Islet precursor cell (in vitro differentiated cells): ENCODE measurements around the gene TRIOBP.

ENCODE experiments used
- DNase-seq: peaks from one replicate; pipeline ENCODE4 v3.0.0-alpha.2; 2018

Gene TRIOBP

DNA sequence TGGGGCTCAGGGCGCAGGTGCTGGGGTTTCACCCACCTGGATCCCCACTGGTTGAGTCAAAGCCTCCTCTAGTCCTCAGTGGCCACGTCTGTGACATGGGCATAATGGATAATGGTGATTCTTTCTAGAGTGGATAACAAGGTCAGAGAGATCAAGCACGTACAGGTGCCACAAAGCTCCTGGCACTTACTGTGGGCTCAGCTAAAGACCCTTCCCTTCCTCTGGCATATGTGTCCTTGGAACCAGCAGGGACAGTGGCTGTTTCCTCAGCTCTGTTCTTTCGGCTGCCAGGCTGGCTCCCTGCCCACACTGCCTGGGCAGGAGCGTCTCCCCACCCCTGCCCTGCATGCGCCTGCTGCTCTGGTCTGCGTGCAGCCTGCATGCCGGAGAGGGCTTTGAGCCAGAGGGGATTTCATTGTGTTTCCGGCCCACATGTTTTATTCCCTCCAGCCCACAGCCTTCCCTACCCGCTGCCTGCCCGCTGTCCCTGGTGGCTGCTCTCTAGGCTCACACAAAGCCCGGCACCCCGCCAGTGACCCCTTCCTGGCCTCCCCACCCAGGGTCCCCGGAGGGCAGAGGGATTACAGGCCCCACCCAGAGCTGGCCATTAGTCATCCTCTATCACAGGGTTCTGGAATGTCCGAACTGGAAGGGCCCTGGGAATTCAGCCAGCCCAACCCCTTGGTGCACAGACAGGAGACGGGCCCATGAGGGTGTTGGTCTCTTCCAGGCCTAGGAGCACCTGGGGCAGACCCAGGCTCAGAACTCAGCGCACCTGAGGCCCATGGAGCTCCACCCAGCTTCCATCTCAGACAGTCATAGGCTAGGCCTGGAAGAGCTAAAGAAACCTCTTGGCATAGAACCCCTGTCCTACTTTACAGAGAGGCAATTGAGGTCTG, 55.6 kb downstream of the TRIOBP start:
- peak; percentile 93 for DNase-seq

DNA sequence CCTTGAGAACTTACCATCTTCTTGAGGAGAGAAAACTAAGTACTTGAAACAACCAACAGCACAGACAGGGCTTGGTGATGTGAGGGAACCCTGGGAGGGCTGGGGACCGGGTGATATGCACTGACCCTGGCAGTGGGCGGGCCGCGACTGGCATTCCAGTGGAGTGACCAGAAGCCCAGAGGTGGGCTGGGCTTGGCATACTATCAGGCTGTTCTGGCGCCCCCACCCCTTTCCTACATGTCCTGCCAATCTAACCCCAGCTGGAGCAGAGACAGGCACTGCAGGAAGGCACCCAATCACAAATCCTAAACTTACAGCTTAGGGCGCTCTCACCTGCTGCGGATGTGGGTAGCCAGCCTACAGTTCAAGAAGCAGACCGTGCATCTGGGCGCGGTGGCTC, 56.9 kb downstream of the TRIOBP start:
- DNase-seq: no peak

DNA sequence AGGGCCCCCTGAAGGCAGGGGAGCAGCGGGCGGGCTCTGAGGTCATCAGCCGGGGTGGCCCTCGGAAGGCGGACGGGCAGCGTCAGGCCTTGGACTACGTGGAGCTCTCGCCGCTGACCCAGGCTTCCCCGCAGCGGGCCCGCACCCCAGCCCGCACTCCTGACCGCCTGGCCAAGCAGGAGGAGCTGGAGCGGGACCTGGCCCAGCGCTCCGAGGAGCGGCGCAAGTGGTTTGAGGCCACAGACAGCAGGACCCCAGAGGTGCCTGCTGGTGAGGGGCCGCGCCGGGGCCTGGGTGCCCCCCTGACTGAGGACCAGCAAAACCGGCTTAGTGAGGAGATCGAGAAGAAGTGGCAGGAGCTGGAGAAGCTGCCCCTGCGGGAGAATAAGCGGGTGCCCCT, 60.8 kb downstream of the TRIOBP start:
- DNase-seq: no peak

DNA sequence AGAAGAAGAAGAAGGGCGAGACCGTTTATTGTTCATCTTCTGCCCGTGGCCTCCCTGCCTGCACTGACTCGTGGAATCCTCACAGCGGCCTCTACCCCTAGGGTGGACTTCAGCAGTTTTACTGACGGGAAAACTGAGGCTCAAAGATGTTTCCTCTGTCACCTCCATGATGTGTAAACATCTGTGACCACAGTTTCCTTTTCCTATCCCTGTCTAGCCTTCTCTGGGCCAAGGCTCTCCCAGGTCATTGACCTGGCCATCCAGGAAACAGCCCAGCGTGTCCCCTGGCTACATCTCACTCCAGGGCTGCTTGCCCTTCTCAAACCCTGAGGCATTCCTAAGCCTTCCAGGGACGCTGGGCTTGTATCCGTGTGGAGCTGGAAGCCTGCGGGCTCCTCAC, 61.8 kb downstream of the TRIOBP start:
- no peak for DNase-seq

DNA sequence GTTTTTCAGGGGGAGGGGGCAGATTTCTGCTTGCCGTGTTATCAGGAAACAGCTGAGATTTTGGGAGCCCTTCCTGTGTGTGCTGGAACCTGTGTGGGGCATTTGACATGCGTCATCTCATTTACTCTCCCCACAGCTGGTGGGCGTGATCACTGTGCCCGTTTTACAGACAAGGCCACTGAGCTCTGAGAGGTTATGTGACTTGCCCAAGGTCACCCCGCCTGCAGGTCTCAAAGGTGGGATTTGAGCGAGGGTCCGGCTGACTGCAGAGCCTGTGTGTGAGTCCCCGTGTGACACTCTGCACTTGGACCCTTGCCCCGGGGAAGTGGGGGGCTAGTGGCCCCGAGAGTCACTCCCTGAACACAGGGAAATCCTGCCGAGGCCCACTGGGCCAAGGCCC, 62.4 kb downstream of the TRIOBP start:
- DNase-seq: no peak

DNA sequence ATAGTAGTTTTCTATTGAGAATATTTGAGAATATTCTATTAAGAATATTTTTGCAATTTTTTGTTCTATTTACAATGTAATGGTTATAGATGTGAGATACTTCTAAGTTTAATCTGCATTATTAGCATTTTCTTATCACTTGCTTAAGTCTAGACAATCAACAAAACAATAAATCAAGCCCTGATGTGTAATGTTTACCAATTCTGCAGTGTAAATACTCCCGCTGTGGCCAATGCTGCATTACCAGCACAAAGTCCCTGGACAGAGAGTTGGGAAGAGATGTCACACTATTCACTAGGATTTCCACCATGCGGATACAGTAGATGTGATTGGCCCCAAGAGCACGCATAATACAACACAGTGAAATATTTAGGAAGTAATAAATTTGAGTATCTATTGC, 63.3 kb downstream of the TRIOBP start:
- DNase-seq: no peak

DNA sequence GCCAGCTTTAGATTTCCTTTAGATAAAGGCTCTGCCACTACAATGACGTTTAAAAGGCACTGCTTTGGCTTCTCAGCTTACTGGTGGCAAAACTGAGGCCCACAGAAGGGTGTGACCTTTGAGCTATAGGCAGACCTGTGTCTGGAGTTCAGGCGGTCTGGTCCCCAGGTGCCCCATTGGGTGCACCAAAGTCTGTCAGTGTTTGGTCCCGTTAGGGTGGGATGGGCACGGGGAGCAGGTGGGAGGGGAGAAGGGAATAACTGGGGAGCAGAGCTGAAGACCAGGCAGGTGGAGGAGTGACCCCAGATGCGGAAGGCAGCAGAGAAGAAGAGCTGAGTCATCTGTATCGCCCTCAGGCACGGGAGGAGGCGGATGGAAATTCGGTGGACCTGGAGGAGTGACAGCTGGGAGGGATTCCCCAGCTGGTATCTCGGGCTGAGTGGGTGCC, 65.6 kb downstream of the TRIOBP start:
- no peak for DNase-seq

DNA sequence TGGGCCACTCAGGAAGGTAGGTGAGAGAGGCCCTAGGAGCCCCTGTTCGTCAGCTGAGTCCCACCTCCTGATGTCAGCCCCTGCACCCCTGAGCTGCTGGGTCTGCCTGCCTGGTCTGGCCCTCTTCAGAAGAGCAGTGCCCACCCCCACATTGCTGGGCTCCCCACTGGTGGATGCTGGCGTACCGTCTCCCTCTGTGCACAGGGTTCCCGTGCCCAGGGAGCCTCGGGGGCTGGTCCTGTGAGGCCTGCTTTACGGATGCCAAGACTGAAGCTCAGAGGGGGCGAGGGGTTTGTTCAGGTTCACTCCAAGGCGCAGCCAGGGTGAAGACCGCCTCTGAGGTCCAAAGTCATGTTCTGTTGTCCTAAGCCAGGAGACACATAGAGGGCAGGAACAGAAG, 66.2 kb downstream of the TRIOBP start:
- no peak for DNase-seq

DNA sequence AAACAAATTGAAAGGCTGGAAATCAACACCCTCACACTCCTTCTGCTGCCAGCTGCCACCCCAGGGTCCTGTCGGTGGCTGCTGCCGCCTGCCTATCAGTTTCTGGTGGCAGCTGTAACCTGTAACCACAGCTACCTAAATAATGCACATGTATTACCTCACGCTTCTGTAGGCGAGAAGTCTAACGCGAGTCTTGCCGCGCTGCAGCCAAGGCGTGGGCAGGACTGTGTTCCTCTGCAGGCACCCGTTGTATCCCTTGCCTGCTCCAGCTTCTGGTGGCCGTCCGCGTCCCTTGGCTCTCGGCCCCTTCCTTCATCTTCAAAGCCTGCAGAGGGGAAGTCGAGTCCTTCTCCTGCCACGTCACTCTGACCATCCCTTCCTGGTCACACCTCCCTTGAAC, 66.8 kb downstream of the TRIOBP start:
- DNase-seq: no peak

DNA sequence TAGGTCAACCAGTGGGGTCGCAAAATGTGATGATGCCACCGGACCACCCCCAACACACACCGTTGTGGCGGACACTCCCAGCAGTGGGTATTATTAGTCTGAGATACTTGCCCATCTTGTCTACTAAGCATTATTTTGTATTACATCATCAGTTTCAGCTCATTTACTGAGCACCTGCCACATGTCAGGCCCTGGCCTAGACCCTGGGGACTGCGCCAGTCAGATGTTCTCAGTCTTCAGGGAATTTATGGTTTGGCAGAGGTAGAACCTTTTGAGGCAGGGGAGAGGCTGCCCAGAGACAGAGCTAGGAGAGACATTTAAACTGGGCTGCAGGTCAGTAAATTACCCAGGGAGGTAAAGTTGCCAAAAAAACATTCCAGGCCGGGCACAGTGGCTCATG, 67.8 kb downstream of the TRIOBP start:
- DNase-seq: no peak

DNA sequence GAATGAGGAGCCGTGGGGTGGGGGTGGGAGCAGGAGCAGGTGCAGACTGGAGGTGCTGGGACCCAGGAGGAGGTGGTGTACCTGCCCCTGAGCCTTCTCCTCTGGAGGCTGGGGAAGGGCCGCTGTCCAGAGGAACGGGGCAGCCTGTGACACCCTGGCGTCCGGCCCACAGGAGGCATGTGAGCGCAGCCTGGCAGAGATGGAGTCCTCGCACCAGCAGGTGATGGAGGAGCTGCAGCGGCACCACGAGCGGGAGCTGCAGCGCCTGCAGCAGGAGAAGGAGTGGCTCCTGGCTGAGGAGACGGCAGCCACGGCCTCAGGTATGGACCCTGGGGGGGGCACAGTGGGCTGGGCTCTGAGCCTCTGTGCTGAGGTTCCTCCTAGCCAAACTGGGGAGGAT, 68.7 kb downstream of the TRIOBP start:
- DNase-seq: no peak

DNA sequence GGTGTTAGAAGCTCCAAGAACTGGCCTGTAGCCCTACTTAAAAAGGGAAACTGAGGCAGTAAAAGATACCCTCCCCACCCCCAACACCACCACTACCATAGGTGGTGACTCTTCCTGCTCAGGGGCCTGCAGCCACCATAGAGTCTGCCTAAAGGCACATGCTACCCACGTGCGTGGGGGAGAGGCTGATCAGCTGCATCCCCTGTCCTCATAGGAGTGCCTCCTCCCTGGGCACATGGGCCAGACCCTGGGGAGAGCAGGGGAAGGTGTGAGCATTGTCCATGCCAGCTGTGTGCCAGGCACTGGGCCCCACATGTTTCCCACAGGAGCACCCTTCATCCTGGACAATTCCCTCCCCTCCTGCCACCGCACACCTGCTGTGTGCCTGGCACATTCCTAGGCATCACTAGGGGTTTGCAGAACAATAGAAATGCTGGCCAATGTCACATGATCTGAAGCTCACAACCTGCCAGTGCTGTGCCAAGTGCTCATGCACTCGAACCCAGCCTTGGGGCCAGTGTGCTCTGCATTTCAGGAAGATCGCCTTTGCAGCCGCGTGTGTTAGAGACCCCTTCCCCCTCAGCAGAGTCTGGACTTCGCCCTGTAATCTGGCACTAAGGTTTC, 69.2 kb downstream of the TRIOBP start:
- DNase-seq: no peak

DNA sequence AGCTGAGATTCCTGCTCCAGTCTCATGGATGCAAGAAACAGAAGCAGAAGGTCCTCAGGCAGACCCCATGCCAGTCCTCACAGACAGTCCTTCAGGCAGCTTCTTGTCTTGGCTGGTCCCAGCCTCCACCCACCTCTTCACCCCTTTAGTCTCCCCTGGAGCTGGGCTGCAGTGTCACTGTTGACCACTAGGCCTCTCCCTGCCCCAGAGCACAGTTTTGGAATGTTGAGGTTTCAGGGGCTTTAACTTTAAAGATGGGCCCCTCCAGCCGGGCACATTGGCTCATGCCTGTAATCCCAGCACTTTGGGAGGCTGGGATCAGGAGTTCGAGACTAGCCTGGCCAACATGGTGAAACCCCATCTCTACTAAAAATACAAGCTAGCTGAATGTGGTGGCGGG, 71.4 kb downstream of the TRIOBP start:
- no peak for DNase-seq

DNA sequence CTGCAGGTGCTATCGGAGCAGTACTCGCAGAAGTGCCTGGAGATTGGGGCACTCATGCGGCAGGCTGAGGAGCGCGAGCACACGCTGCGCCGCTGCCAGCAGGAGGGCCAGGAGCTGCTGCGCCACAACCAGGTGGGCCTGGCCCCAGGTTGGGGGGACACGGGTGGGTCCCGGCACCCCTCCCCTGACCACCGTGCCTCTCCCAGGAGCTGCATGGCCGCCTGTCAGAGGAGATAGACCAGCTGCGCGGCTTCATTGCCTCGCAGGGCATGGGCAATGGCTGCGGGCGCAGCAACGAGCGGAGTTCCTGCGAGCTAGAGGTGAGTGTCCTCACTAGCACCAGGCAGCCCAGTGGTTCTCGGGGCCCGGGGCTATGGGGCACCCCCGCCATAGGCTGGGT, 72.2 kb downstream of the TRIOBP start:
- no peak for DNase-seq

DNA sequence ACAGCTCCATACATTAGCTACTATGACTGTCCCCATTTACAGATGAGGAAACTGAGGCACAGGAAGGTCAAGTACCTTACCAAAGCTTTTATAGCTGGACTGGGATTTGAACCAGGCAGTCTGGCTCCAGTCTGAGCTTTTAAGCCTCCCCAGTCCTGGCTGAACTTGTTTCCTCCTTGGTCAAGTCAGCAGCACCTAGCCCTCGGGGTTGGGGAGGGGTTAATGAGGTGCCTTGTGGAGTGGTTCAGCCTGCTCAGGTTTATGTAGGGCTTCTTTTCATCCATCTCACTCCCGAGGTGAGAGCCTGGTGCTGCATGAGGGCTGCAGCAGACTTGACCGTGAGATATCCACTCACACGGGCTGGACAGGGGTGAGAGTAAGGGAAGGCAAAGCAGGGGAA, 74.2 kb downstream of the TRIOBP start:
- no peak for DNase-seq

DNA sequence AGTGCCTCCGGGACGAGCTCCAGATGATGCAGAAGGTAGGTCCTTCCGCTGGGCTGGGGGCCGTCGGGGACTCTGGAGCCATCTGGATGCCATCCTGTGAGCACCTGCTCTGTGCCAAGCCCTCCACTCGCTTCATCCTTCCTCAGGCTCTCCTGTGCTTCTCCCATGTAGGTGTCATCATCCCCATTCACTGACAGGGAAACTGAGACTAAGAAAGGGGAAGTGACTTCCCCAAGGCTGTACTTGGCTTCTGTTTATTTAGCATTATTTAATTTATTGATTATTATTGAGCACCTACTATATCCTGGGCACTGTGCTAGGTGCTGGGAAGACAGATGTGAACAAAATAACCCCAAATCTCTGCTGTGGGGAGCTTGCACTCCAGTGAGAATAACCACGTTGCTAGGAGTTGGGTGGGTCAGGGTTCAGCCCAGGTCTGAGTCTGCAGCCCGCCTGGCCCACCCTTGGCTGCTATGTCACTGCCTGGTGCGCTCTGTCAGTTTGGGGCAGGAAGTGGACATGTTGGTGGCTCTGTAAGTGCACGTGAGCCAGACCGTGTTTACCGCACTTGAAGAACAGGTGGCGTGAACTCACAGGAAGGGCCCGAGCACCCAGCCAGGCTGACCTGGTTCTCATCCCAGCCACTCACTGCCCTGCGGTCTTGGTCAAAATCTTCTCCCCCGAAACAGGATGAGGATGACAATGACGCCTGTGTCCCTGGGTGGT, 75.0 kb downstream of the TRIOBP start:
- DNase-seq: no peak

DNA sequence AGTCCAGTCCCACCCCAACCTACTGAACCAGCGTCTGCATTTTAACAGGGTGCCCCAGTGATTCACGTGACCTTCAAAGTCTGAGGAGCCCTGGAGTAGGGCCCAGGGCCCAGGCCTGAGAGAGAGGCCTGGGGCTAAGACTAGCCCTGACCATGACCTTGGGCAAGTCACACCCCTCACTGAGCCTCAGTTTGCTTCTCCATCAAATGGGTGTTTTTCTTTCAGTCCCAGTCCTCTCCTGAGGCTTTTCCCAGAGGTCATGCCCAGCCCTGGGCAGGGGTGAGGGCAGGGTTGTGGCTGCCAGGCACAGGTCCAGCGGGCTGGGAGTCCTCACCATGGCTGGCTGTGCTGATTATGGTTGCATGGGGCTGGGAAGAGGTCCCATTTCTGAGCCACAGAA, 77.9 kb downstream of the TRIOBP start:
- no peak for DNase-seq

DNA sequence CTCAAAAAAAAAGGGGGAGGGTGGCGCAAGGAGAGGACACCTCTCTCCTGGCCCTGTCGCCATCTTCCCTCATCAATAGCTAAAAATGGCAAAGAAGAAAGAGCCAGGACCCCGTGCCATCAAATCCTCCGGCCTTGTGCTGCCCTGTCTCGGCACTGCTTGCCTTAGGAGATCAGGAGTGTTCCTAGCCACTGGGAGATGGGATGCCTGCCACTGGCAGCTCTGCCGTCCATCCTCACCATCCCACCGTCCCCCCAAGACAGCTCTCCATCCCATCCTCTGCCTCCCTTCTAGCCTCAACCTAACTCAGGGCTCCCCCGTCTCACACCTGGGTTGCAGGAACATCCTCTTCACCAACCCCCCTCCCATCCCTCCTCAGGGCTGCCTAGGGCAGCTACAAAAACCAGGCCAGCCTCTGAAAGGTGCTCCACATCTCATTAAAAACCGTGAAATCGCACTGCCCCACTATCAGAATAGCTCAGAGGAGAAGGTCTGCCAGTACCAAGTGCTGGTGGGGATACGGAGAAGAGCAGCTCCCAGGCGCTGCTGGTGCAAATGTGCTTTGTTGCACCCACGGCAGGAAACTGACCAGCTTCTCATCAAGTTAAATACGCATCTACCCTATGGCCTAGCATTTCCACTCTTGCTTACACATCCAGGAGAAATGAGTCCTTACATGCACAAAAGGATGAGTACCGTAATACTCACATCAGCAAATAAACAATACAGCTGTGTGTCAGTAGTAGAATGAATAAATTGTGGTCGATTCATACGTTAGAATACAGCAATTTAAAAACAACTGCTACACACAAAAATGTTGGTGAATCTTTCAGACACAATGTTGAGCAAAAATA, 79.2 kb downstream of the TRIOBP start:
- no peak for DNase-seq

DNA sequence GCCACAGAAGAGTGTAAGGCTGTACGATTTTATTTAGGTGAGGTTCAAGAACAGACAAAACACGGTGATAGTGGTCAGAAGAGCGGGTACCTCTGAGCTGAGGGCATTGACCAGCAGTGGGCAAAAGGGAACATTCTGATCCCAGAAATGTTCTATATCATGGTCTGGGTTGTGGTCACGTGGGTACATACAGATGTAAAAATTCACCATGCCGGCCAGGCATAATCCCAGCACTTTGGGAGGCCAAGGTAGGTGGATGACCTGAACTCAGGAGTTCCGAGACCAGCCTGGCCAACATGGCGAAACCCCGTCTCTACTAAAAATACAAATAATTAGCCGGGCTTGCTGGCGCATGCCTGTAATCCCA, 79.8 kb downstream of the TRIOBP start:
- DNase-seq: no peak

DNA sequence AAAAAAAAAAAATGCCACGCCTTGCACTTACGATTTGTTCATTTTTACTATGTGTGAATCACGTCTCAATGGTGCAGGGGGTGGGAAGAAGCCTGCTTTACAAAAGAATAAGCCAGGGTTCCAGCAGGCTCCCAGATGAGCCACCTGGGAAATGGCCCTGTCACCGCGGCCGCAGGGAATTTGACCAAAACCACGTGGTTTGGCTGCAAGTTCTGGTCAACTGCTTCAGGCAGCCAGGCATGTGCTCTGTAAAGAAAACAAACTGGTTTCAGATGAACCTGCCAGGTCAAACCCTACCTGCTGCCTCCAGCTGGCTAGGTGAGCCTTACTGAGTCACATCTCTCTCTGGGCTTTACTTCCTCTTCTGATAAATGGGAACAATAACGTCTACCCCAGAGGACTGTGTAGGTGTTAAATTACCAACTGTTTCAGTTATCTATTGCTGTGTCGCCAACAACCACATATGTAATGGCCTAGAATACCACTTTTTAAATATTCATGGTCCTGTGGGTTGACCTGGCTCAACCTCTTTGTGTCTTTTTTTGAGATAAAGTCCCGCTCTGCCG, 80.4 kb downstream of the TRIOBP start:
- peak; percentile 89 for DNase-seq

DNA sequence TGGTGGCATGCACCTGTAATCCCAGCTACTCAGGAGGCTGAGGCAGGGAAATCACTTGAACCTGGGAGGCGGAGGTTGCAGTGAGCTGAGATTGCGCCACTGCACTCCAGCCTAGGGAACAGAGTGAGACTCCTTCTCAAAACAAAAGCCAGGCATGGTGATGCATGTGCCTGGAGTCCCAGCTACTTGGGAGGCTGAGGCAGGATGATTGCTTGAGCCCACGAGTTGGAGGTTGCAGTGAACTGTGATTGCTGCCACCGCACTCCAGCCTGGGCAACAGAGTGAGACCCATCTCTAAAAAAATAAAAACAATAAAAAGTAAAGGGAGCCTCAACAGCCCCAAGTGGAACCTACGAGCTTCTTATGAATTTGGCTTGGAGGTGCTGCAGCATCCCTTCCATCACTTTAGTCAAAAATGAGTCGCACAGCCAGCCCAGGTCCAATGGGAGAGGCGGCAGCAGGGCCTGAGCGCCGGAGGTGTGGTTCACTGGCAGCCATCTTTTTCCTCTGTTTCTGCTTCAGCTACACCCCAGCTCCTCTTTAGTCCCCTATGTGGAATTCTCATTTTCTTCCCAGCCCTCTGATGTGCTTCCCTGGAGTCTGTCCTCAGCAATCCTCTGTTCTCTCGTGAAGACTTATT, 81.6 kb downstream of the TRIOBP start:
- no peak for DNase-seq

DNA sequence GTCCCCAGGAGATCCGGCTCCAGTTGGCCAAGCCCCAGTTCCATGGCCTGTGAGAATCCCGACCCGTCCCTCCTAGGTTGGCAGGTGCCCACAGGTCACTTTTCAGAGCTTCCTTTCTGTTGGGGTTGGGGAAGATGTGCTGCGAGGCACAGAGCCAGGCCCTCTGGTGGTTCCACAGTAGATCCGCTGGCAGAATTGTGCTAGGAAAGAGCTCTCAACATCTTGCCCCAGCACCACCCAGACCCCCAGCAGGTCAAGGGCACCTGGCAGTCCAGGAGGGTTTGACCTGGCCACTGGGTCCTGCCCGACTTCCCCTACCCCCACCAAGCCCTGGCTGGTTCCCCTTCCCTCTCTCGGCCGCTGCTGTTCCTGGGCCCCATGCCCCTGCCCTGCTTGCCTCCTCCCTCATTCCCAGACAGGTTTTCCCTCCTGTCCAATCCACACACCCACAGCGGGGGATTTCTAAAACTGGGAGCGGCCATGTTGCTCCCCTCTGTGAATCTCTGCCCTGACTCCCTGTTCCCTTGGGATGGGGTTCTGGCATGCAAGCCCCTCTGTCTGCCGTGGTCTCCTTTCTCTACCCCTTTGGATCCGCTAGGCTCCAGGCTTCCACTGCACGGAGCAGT, 84.7 kb downstream of the TRIOBP start:
- peak; percentile 66 for DNase-seq
